ENCODE results near the gene HIVEP3. TPM values are rescaled to one million over a fixed set of nuclear protein-coding genes. Genes with fewer than 3 reads are reported as not detected.

Gene HIVEP3
- polyA plus RNA-seq, 4 donors: 3.5 to 4.8 (median 4.6) TPM

DNA sequence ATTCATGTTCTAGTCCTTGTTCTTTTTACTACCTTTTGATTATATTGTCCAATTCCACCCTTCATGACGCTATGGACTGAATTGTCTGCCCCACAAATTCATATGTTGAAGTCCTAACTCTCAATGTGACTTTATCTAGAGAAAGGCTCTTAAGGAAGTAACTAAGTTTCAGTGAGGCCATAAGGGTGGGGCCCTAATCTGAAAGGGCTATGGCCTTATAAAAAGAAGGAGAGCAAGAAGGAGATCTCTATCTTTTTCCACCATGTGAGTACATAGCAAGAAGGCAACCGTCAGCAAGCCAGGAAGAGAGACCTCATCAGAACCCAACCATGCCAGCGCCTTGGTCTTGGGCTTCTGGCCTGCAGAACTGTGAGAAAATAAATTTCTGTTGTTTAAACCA, 95.9 kb downstream of the HIVEP3 start:
- no peak for DNase-seq (ENCODE audit: low read depth in 4 of 4, low spot score in 2 of 4)

GRCh38 chr1:41819843-41820242, 98.9 kb downstream of the HIVEP3 start:
- no peak for DNase-seq (ENCODE audit: low read depth in 4 of 4, low spot score in 2 of 4)

GRCh38 chr1:41819069-41819468, 99.7 kb downstream of the HIVEP3 start:
- DNase-seq (ENCODE audit: low read depth in 4 of 4, low spot score in 2 of 4): no peak

- no peak for DNase-seq (ENCODE audit: low read depth in 4 of 4, low spot score in 2 of 4)
These were observed 102.7 kb downstream of the HIVEP3 start for GRCh38 chr1:41816061-41816460.

DNA sequence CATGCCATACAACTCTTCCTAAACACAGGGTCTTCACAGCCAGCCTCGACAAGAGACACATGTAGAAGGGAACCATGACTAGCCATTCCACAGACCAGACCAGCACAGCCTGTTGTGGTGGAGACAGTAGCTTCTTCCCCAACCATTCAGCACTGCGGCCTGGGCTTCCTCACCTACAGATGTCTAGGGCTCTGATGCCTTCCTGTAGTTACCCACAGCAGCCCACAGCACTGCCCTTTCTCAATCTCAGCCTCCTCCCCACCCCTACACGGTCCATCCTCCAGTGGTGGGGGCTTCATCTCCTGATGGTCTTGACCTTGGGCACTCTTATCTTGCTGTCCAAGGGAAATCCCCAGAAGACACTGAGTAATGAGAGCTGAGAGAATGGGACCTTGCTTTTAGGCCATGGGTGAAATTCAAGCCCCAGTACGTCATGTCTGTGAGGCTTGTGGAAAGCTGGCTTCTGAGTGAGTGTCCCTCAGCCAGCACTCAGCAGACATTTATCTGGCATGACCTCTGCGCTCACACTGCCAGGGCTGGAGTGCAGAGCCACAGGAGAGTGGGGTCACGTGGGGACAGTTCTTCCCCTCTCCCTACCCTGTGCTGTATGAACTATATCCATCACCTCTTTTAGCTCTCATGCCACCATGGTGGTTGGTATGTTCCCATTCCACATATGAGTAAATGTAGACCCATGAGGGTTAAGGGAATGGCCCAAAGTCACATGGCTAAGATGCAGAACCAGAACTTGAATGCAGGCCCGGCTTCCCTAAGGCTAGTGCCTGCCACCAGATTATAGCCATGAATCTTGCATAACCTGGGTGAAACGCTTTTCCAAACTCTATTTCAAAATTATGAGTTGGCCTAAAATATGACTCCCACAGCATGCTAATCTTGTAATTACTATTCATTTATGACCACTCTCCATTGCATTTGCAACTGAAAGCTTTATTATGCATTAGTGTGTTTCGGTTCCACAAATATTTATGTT, 104.7 kb downstream of the HIVEP3 start:
- DNase-seq (ENCODE audit: low read depth in 4 of 4, low spot score in 2 of 4): no peak

DNA sequence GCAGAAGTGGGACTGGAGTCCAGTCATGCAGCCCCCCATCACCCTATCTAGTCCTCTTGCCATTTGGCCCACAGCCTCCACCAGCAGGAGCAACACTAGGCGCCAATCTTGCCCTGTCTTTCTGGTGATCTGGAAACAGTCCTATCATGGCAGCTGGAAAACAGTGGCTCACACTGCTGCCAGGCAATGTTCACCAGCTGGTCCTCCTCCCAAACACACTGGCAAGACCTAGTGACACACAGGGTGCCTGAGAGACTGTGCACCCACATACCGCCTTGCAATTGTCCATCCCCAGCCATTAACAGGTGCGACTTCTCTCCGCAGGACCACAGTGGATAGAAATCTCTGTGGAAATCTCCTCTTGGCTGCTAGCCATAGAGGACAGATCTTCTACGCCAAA, 105.5 kb downstream of the HIVEP3 start:
- no peak for DNase-seq (ENCODE audit: low read depth in 4 of 4, low spot score in 2 of 4)

GRCh38 chr1:41812453-41812852, 106.3 kb downstream of the HIVEP3 start:
- no peak for DNase-seq (ENCODE audit: low read depth in 4 of 4, low spot score in 2 of 4)

DNA sequence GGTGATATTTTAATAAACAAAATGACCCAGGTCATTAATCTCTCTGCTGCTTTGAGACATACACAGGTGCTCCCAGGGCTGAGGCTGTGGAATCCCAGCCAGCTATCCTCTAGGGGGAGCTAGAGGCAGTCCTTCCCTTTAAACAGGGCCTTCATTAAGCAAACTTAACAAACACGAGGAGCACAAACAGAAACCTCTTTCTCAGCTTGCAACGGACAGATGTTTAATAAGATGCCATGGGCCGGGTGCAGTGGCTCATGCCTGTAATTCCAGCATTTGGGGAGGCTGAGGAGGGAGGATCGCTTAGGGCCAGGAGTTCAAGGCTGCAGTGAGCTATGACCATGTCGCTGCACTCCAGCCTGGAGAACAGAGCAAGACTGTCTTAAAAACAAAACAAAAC, 106.7 kb downstream of the HIVEP3 start:
- DNase-seq (ENCODE audit: low read depth in 4 of 4, low spot score in 2 of 4): peak in 2 of 4 donors; percentile 5 to 17

DNA sequence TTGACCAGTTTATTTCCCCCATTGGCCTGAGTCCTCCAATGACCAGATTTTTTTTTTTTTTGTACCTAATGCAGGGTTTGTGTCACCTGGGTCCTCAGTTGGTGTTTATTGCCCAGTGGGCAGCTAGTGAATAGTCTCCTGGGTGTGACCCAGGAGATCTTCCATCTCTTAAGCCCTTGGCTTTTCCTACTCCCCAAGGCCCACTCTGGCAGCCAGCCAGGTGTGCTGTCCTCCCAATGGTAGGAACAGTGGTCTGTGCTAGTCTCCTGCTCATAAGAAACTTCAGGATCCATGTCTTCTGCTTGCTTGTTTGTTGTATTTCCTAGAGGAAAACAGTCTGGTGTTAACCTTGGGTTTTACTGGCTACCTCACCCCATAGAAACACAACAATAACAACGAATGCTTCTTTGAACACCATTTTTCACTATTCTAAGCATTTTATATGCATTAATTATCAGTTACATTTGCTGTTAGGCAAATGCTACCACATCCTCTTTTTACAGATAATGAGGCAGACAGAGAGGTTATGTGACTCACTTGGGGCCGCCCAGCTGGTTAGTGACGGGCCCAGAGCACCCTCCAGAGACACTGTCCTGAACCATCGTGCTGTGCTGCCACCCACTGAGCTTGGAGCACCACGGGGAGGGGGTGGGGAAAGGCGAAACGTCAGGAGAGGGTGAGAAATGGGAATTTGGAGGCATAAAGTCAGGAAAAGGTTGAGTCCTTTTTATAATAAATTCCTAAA, 107.5 kb downstream of the HIVEP3 start:
- no peak for DNase-seq (ENCODE audit: low read depth in 4 of 4, low spot score in 2 of 4)

DNA sequence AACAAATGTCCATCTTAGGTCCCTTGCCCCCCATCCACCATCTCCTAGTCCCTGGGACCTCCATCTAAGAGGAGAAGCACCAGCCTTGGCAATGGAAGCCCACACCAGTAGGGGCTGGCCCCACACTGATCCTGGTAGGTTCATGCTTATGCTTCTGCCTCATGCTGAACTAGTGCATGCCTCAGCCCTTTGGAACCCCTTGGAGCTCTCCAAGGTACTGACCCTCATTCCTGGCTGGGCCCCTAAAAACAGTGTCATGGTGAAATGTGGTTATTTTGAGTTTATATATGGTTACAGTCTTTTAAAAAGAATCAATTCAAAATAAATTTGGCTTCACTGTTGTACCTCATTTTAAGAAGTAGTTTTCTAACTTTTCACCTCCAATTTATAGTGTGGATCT, 108.3 kb downstream of the HIVEP3 start:
- peak; percentile 21 to 70 (median 36) for DNase-seq (ENCODE audit: low read depth in 4 of 4, low spot score in 2 of 4)

DNA sequence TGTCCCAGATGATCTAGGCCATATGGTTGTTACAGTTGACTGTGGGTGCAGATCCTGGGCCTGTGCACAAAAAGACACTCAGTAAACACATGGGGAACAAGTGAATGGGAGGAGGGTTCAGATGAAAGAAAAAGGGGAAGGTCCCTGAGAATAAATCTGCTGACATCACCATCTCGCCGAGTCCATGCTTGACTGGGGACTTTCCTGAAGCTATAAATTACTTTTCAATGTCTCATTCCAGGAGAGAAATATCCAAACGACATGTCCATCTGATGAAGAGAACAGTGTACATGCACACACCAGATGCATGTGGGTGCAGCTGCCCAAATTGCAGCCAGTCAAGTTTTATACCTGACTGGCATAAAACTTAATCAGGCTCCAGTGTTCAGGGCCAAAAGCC, 109.0 kb downstream of the HIVEP3 start:
- no peak for DNase-seq (ENCODE audit: low read depth in 4 of 4, low spot score in 2 of 4)

- DNase-seq (ENCODE audit: low read depth in 4 of 4, low spot score in 2 of 4): no peak
These were observed 111.3 kb downstream of the HIVEP3 start for GRCh38 chr1:41807390-41807789.

DNA sequence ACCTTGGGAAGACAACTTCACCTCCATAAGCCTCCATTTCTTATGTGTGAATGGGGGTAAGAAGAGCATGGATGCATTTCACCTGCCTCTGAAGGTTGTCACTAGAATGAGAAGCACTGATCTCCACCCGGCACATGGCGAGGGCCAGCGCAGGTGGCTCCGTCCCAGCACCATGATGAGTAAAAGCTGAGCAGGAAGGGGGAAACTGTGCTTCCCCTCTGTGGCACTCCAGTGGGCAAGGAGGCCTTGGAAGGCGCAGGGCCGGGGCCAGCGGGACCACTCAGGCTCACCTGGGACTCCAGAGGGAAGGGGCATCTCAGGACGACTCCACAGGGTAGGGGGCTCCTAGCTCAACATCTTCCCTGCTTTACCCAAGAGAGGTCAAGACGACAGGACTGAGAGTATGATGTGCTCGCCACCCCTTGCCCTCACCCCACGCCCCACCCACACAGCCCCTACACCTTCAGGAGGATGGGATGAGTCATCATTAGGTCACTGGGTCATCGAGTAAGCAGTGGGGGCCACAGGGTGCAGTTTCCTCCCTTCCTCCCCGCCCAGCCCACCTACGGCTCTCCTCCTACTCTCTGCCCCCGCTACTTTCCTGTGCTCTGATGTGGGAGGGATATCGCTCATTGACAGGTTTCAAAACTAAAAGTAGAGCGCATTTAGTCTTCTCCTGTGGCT, 112.1 kb downstream of the HIVEP3 start:
- no peak for DNase-seq (ENCODE audit: low read depth in 4 of 4, low spot score in 2 of 4)

DNA sequence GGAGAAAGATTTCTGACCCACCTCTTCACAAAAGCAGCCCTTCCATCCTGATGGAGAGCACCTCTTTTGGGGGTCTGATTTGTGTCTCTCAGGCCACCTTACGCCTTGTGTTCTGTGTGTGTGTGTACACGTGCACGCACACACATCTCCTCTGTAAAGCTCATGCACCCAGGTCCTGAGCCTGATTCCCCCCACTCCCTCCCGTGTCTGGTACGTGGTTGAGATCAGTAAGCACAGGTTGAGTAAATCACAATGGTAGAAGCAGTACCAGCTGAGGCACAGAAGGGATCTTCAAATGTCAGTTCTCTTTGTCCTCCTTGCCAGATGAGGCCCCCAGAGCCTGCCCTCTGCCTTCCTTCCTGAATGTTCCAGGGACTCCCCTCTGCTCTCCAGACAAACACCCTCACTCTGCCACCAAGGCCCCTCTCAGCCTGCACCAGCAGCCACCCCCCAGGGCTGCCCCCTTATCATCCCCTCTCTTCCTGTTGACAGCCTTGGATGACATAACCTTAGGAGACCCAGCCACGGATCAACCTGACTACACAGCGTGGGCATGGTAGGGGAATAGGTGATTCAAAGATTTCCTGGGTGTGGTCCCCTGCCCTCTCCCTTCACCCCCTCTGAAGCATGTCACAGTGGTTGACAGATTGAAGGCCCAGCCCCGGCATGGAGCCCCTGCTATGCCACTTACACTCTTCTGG, 112.8 kb downstream of the HIVEP3 start:
- DNase-seq (ENCODE audit: low read depth in 4 of 4, low spot score in 2 of 4): no peak

DNA sequence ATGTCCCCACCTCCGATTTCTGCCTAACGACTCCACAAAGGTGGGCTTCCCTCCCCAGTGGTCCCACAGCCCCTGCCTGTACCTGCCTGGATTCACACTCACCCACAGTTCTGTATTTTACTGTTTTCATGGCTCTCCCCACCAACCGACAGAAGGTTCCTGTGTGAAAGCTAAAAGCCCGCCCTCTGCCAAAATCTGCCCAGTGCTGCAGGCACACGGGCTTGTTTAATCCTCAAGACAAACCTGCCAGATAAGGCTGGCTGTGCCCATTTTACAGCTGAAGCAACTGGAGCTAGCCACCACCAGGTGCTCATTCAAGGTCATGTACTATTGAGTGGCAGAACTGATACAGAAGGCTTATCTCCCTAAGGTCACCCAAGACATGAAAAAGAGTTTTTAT, 114.5 kb downstream of the HIVEP3 start:
- DNase-seq (ENCODE audit: low read depth in 4 of 4, low spot score in 2 of 4): no peak

- DNase-seq (ENCODE audit: low read depth in 4 of 4, low spot score in 2 of 4): no peak
These were observed 115.1 kb downstream of the HIVEP3 start for GRCh38 chr1:41803656-41804055.

- DNase-seq (ENCODE audit: low read depth in 4 of 4, low spot score in 2 of 4): no peak
These were observed 115.9 kb downstream of the HIVEP3 start for GRCh38 chr1:41802532-41803501.

- DNase-seq (ENCODE audit: low read depth in 4 of 4, low spot score in 2 of 4): no peak
These were observed 118.4 kb downstream of the HIVEP3 start for GRCh38 chr1:41800311-41800829.

GRCh38 chr1:41799723-41800122, 119.0 kb downstream of the HIVEP3 start:
- no peak for DNase-seq (ENCODE audit: low read depth in 4 of 4, low spot score in 2 of 4)

Measured in left renal cortex interstitium (tissue), 4 donors.